ENCODE results near the gene TMPRSS12. TPM values are rescaled to one million over a fixed set of nuclear protein-coding genes. Genes with fewer than 3 reads are reported as not detected.
"Not testable (repeated sequence)": the region's sequence is repeated elsewhere in the genome, so short reads cannot be mapped to it uniquely, and the experiment has no call there.

The TMPRSS12 gene, protein sequence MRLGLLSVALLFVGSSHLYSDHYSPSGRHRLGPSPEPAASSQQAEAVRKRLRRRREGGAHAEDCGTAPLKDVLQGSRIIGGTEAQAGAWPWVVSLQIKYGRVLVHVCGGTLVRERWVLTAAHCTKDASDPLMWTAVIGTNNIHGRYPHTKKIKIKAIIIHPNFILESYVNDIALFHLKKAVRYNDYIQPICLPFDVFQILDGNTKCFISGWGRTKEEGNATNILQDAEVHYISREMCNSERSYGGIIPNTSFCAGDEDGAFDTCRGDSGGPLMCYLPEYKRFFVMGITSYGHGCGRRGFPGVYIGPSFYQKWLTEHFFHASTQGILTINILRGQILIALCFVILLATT
- polyA plus RNA-seq (2012; ENCODE audit: low read depth, missing spikeins) = not detected

DNA sequence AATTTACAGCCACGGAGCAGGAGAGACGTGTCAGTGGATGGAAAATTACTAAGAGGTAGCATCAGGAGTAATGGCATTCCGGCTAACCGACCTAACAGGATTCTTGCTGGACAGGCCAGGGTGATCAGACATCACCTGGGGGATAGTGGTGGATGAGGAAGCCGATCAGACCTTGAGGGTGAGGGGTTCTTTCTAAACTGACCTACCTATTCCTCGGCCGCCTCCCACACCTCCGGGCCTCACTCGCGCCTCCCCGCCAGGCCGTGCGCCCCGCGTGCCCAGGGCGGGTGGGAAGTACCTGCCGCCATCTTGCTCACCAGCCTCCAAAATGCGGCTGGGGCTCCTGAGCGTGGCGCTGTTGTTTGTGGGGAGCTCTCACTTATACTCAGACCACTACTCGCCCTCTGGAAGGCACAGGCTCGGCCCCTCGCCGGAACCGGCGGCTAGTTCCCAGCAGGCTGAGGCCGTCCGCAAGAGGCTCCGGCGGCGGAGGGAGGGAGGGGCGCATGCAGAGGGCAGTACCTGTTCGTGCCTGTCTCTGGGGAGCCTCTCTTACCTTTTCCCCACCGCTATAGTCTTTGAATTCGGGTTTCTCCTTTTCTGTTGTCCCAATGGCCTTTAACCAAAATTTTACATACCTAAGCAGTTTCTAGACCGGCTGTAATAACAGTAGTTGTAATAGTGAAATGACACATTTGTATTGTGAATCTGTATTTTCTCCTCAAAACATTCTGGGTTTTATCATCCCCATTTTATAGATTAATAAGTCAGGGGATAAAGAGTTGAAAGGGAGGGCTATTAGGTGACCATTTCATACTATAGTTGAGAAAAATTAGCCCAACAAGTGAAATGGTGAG is at the start of gene TMPRSS12:
Gene TMPRSS12 (plus strand): TSS at position 290 of the 857 bp plus-strand sequence. CDS start 39 bp downstream, at position 329.
- TF ChIP-seq POU2F2 (IDR thresholded peaks at IDR 0.05; ENCODE audit: low read depth, low read length) = no peak
- no peak for TF ChIP-seq SPI1 (IDR thresholded peaks at IDR 0.05; ENCODE audit: low read depth, low read length)
- TF ChIP-seq POLR2AphosphoS5 (IDR thresholded peaks at IDR 0.05; ENCODE audit: low read depth, low read length) = no peak
- no peak for TF ChIP-seq POLR2A (IDR thresholded peaks at IDR 0.05; ENCODE audit: low read depth, low read length)
- TF ChIP-seq PAX5 (IDR thresholded peaks at IDR 0.05; ENCODE audit: insufficient read depth, low read length, severe bottlenecking) = no peak
- TF ChIP-seq TAF1 (IDR thresholded peaks at IDR 0.05; ENCODE audit: low read depth, low read length) = no peak
- no peak for FAIRE-seq
- DNase-seq (ENCODE audit: insufficient read length, low spot score) = no peak

DNA sequence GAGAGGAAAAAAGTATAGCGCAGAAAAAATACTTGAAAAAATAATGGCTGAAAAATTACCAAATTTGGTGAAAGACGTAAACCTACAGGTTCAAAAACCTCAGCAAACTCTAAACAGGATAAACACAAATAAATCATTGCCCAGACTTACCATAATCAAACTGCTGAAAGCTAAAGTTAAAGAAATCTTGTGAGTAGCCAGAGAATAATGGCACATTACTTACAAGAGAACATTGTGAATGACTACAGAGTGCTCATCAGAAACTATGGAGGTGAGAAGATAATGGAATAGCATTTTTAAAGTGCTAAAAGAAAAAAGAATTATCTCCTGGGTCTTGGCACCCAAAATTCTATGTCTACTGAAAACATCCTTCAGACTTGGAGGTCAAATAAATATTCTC is 42.8 kb upstream of the TMPRSS12 start:
- no peak for DNase-seq (ENCODE audit: insufficient read length, low spot score)
- FAIRE-seq = no peak
- TF ChIP-seq POU2F2 (IDR thresholded peaks at IDR 0.05; ENCODE audit: low read depth, low read length) (no peak), POLR2A (IDR thresholded peaks at IDR 0.05; ENCODE audit: low read depth, low read length) (no peak), TAF1 (IDR thresholded peaks at IDR 0.05; ENCODE audit: low read depth, low read length) (no peak), POLR2AphosphoS5 (IDR thresholded peaks at IDR 0.05; ENCODE audit: low read depth, low read length) (no peak)

DNA sequence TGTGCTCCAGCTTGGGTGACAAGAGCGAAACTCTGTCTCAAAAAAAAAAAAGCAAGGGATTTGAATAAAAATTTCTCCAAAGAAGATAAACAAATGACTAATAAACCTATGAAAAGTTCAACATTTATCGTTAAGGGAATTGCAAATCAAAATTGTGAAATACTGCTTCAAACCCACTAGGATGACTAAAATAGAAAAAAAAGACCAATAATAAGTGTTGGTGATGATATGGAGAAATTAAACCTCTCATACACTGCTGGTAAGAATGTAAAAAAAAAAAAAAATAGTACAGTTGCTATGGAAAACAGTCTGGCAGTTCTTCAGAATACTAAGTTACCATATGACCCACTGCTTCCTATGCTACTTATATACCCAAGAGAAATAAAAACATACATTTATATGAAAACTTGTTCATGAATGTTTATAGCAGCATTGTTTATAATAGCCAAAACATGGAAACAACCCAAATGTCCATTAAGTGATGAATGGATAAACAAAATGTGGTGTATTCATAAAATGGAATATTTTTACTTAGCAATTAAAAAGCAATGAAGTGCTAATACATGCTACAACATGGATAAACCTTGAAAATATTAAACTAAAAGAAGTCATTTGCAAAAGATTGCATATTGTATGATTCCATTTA is 39.4 kb upstream of the TMPRSS12 start:
- FAIRE-seq (no peak), DNase-seq (ENCODE audit: insufficient read length, low spot score) (no peak)
- no peak for TF ChIP-seq SPI1 (IDR thresholded peaks at IDR 0.05; ENCODE audit: low read depth, low read length)
- TF ChIP-seq POLR2A (IDR thresholded peaks at IDR 0.05; ENCODE audit: low read depth, low read length) = no peak
- TF ChIP-seq POLR2AphosphoS5 (IDR thresholded peaks at IDR 0.05; ENCODE audit: low read depth, low read length) = no peak
- TF ChIP-seq PAX5 (IDR thresholded peaks at IDR 0.05; ENCODE audit: insufficient read depth, low read length, severe bottlenecking) = no peak
- TF ChIP-seq TAF1 (IDR thresholded peaks at IDR 0.05; ENCODE audit: low read depth, low read length) = no peak
- TF ChIP-seq POU2F2 (IDR thresholded peaks at IDR 0.05; ENCODE audit: low read depth, low read length) = no peak

DNA sequence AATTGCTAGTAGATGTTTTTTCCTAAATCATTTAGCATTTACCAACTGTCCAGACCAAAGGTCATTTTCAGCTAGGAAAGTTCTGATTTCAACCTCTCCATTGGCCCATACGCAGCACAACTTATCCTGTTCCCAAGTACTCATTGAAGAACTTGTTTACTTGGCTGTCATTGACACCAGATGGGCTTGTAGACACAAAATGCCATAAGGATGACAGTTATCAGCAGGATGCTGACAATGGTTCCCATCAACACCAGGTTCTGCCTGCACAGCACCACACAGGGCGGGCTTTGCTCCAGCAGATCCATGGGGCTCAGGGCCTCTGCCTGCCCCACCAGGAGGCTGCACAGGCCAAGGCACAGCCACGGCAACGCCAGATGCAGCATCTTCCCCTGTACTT is 36.5 kb upstream of the TMPRSS12 start:
- no peak for FAIRE-seq
- TF ChIP-seq POU2F2 (IDR thresholded peaks at IDR 0.05; ENCODE audit: low read depth, low read length) (no peak), SPI1 (IDR thresholded peaks at IDR 0.05; ENCODE audit: low read depth, low read length) (no peak), POLR2AphosphoS5 (IDR thresholded peaks at IDR 0.05; ENCODE audit: low read depth, low read length) (no peak), PAX5 (IDR thresholded peaks at IDR 0.05; ENCODE audit: insufficient read depth, low read length, severe bottlenecking) (no peak), TAF1 (IDR thresholded peaks at IDR 0.05; ENCODE audit: low read depth, low read length) (no peak), POLR2A (IDR thresholded peaks at IDR 0.05; ENCODE audit: low read depth, low read length) (no peak)
- no peak for DNase-seq (ENCODE audit: insufficient read length, low spot score)

DNA sequence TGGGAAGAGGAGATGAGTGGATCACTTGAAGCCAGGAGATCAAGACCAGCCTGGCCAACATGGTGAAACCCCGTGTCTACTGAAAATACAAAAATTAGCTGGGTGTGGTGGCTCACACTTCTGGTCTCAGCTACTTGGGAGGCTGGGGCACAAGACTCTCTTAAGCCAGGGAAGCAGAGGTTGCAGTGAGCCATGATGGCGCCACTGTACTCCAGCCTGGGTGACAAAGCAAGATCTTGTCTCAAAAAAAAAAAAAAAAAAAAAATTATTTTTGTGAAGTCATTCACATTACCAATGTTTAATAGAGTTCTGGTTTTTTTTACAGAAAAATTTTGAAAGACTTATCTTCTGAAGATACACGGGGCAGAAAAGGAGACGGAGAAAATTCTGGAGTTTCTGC is 33.6 kb upstream of the TMPRSS12 start:
- FAIRE-seq; DNase-seq (ENCODE audit: insufficient read length, low spot score): not testable (repeated sequence)

DNA sequence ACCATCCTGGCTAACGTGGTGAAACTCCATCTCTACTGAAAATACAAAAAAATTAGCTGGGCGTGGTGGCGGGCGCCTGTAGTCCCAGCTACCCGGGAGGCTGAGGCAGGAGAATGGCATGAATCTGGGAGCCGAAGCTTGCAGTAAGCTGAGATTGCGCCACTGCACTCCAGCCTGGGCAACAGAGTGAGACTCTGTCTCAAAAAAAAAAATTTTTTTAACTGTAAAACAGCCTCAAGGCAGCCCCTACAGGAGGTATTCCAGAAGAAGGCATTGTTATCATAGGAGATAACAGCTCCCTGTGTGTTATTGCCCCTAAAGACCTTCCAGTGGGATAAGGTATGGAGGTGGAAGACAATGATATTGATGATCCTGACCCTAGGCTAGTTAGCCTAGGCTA is 27.8 kb upstream of the TMPRSS12 start:
- not testable (repeated sequence) for DNase-seq (ENCODE audit: insufficient read length, low spot score); FAIRE-seq

DNA sequence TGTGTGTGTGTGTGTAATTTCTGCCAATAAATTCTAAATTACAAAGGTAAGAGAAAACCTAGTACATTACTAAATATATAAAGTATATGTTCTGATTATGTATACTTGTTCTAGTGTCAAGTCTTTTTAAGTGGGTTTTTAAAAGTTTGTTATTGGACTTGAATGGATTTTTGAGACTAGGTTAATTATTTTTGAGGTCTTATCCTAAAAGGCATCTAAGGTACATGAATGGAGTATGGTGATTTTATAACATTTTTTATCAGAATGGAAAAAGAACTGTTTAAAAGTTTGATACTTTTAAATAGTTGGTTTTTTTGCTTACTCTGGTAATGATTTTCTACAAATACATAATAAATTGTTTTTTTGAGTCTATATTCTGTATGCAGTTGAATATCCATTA is 22.5 kb upstream of the TMPRSS12 start:
- TF ChIP-seq PAX5 (IDR thresholded peaks at IDR 0.05; ENCODE audit: insufficient read depth, low read length, severe bottlenecking) (no peak), SPI1 (IDR thresholded peaks at IDR 0.05; ENCODE audit: low read depth, low read length) (no peak), POLR2AphosphoS5 (IDR thresholded peaks at IDR 0.05; ENCODE audit: low read depth, low read length) (no peak), TAF1 (IDR thresholded peaks at IDR 0.05; ENCODE audit: low read depth, low read length) (no peak), POU2F2 (IDR thresholded peaks at IDR 0.05; ENCODE audit: low read depth, low read length) (no peak), POLR2A (IDR thresholded peaks at IDR 0.05; ENCODE audit: low read depth, low read length) (no peak)
- DNase-seq (ENCODE audit: insufficient read length, low spot score) (no peak), FAIRE-seq (no peak)

DNA sequence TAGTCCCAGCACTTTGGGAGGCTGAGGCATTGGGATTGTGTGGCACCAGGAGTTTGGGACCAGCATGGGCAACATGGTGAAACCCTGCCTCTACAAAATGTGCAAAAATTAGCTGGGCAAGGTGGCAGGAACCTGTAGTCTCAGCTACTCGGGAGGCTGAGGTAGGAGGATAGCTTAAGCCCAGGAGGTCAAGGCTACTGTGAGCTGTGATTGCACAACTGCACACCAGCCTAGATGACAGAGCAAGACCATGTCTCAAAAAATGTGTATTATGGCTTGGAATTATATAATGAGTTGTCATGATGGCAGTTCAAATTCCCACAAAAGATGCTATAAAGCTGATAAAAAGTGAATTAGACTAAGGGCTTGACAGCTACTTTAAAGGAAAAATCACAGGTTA is 20.6 kb upstream of the TMPRSS12 start:
- no peak for TF ChIP-seq POU2F2 (IDR thresholded peaks at IDR 0.05; ENCODE audit: low read depth, low read length)
- TF ChIP-seq PAX5 (IDR thresholded peaks at IDR 0.05; ENCODE audit: insufficient read depth, low read length, severe bottlenecking) = no peak
- DNase-seq (ENCODE audit: insufficient read length, low spot score) (no peak), FAIRE-seq (no peak)

DNA sequence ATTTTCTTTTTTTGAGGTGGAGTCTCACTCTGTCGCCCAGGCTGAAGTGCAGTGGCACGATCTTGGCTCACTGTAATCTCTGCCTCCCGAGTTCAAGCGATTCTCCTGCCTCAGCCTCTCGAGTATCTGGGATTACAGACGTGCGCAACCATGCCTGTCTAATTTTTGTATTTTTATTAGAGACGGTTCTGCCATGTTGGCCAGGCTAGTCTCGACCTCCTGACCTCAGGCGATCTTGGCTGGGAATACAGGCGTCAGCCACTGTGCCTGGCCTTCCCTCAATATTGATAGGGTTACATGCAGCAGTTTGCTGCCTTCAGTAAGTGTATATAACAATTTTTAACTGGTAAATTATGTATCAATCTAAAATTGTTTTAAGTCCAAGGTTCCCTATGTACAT is 19.0 kb upstream of the TMPRSS12 start:
- DNase-seq (ENCODE audit: insufficient read length, low spot score); FAIRE-seq: not testable (repeated sequence)

DNA sequence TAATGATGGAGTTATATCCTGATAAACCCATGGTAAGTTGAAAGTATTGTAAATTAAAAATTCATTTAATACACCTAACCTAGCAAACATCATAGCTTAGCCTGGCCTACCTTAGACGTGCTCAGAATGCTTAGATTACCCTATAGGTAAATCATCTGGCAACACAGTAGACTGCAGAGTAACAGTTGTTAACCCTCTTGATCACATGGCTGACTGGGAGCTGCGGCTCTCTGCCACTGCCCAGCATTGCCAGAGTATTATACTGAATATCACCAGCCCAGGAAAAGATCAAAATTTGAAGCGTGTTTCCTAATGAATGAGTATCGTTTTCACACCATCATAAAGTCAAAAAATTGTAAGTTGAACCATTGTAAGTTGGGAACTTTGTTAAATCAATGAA is 17.8 kb upstream of the TMPRSS12 start:
- FAIRE-seq (no peak), DNase-seq (ENCODE audit: insufficient read length, low spot score) (no peak)
- TF ChIP-seq TAF1 (IDR thresholded peaks at IDR 0.05; ENCODE audit: low read depth, low read length) (no peak), POU2F2 (IDR thresholded peaks at IDR 0.05; ENCODE audit: low read depth, low read length) (no peak), POLR2A (IDR thresholded peaks at IDR 0.05; ENCODE audit: low read depth, low read length) (no peak), PAX5 (IDR thresholded peaks at IDR 0.05; ENCODE audit: insufficient read depth, low read length, severe bottlenecking) (no peak), SPI1 (IDR thresholded peaks at IDR 0.05; ENCODE audit: low read depth, low read length) (no peak), POLR2AphosphoS5 (IDR thresholded peaks at IDR 0.05; ENCODE audit: low read depth, low read length) (no peak)
